HAP-1 (cell line): Measurements from ENCODE around the gene NEDD4.
"Not testable (repeated sequence)": the region's sequence is repeated elsewhere in the genome, so short reads cannot be mapped to it uniquely, and the experiment has no call there.

Experiments used
- DNase-seq, 2 experiments: peaks; one replicate each; pipeline ENCODE4 v3.0.0-alpha.2; 2016 to 2020; ENCODE audit warnings: low spot score in 2 of 2
- H3K27me3 ChIP-seq: fragments of 250-450 bp; sonication (Bioruptor Pico); 2 replicates; pipeline ENCODE4 v1.5.1; 2020; ENCODE audit warnings: low read depth, mild to moderate bottlenecking, moderate library complexity
- H3K36me3 ChIP-seq: fragments of 250-450 bp; sonication (Bioruptor Pico); replicated peaks from 2 replicates; pipeline ENCODE4 v1.5.1; 2020; ENCODE audit warnings: mild to moderate bottlenecking
- H3K4me1 ChIP-seq: fragments of 250-450 bp; sonication (Bioruptor Pico); 2 replicates; pipeline ENCODE4 v1.5.1; 2020; ENCODE audit warnings: mild to moderate bottlenecking
- H3K4me3 ChIP-seq: fragments of 250-450 bp; sonication (Bioruptor Pico); 2 replicates; pipeline ENCODE4 v1.5.1; 2020; ENCODE audit warnings: mild to moderate bottlenecking, moderate library complexity
- H3K9me3 ChIP-seq: fragments of 250-450 bp; sonication (Bioruptor Pico); 2 replicates; pipeline ENCODE4 v1.5.1; 2020; ENCODE audit warnings: mild to moderate bottlenecking, moderate library complexity
- in situ Hi-C: fragments of 300-500 bp; cut with MboI; formaldehyde crosslinking; loops from 3 replicates; pipeline ENCODE4 v1.14.3; 2020; ENCODE audit warnings: low sequenced_read_pairs, inconsistent platforms, mixed read lengths

NEDD4 gene

GRCh38 chr15:55993111-55993803 is at the start of gene NEDD4:
TSS of gene NEDD4 (minus strand) at chr15:55993612. CDS start at chr15:55993555, 57 bp downstream.
- peak; percentile 89 to 93 for DNase-seq
- Histone ChIP-seq H3K36me3 (no peaks in the 10 kb centered on the region), H3K4me3 (peak within 1 kb of the TSS; percentile 82), H3K9me3 (no peaks in the 10 kb centered on the region), H3K27me3 (no peaks in the 10 kb centered on the region), H3K4me1 (peaks cover 19% of the 10 kb centered on the region)
- in situ Hi-C loops = no loop called here

- H3K36me3 ChIP-seq = no peaks in the 10 kb centered on the region
- in situ Hi-C loops = no loop called here
- H3K9me3 ChIP-seq = no peaks in the 10 kb centered on the region
- H3K27me3 ChIP-seq = no peaks in the 10 kb centered on the region
- H3K4me3 ChIP-seq = no peak overlapping the region
- peaks cover 9% of the 10 kb centered on the region for H3K4me1 ChIP-seq
- no peak for DNase-seq
These were observed 49.1 kb upstream of the NEDD4 start for GRCh38 chr15:56042498-56042897.

GRCh38 chr15:56042031-56042430 is 48.6 kb upstream of the NEDD4 start:
- no peak for DNase-seq
- Histone ChIP-seq H3K9me3 (no peaks in the 10 kb centered on the region), H3K27me3 (no peaks in the 10 kb centered on the region), H3K36me3 (no peaks in the 10 kb centered on the region), H3K4me3 (no peak overlapping the region), H3K4me1 (peaks cover 9% of the 10 kb centered on the region)
- in situ Hi-C loops = no loop called here

GRCh38 chr15:56040081-56041035 is 46.9 kb upstream of the NEDD4 start:
- peak; percentile 6 to 50 for DNase-seq
- H3K36me3 ChIP-seq = no peaks in the 10 kb centered on the region
- peaks cover 9% of the 10 kb centered on the region for H3K4me1 ChIP-seq
- H3K27me3 ChIP-seq = no peaks in the 10 kb centered on the region
- in situ Hi-C loops = no loop called here
- no peaks in the 10 kb centered on the region for H3K9me3 ChIP-seq
- no peak overlapping the region for H3K4me3 ChIP-seq

GRCh38 chr15:56038707-56039106 is 45.3 kb upstream of the NEDD4 start:
- Histone ChIP-seq H3K9me3 (no peaks in the 10 kb centered on the region), H3K4me3 (no peak overlapping the region), H3K36me3 (no peaks in the 10 kb centered on the region), H3K4me1 (peaks cover 9% of the 10 kb centered on the region), H3K27me3 (no peaks in the 10 kb centered on the region)
- no peak for DNase-seq
- in situ Hi-C loops = no loop called here

GRCh38 chr15:56038015-56038414 is 44.6 kb upstream of the NEDD4 start:
- DNase-seq = no peak
- Histone ChIP-seq H3K36me3 (no peaks in the 10 kb centered on the region), H3K9me3 (no peaks in the 10 kb centered on the region), H3K4me3 (no peak overlapping the region), H3K27me3 (no peaks in the 10 kb centered on the region), H3K4me1 (peaks cover 9% of the 10 kb centered on the region)
- in situ Hi-C loops = no loop called here

DNA sequence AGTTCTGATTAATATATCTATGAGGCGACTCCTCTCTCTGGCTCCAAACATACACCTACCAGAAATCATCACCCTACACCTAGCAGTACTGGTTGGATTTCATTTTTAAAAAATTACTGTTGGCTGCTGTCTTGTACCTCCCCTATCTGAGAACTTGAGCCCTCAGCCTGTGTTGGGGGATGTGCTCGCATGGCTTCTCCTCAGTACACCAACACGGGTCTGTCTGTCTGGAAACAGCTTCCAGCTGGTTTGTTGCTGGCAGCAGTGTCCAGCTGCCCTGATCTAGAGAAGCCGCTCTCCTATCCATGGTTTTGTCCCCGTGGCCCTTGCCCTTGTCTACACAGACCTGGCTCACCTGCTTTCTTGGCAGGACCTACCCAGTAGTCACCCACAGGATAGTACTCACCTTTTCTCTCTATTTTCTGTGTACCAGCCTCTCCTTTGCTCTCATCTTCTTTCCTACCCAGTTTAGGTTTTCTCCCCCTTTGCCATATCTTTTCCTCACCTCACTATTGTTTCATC is 43.2 kb upstream of the NEDD4 start:
- no peaks in the 10 kb centered on the region for H3K27me3 ChIP-seq
- H3K4me3 ChIP-seq = no peak overlapping the region
- no peaks in the 10 kb centered on the region for H3K36me3 ChIP-seq
- DNase-seq = no peak
- H3K9me3 ChIP-seq = no peaks in the 10 kb centered on the region
- peaks cover 9% of the 10 kb centered on the region for H3K4me1 ChIP-seq
- in situ Hi-C loops = no loop called here

- no peak for DNase-seq
- Histone ChIP-seq H3K27me3 (no peaks in the 10 kb centered on the region), H3K36me3 (no peaks in the 10 kb centered on the region), H3K9me3 (no peaks in the 10 kb centered on the region), H3K4me3 (no peak overlapping the region), H3K4me1 (peaks cover 1% of the 10 kb centered on the region)
- in situ Hi-C loops = no loop called here
These were observed 41.8 kb upstream of the NEDD4 start for GRCh38 chr15:56035166-56035565.

- DNase-seq = no peak
- no peak overlapping the region for H3K4me3 ChIP-seq
These were observed 41.1 kb upstream of the NEDD4 start for GRCh38 chr15:56034514-56034913.

DNA sequence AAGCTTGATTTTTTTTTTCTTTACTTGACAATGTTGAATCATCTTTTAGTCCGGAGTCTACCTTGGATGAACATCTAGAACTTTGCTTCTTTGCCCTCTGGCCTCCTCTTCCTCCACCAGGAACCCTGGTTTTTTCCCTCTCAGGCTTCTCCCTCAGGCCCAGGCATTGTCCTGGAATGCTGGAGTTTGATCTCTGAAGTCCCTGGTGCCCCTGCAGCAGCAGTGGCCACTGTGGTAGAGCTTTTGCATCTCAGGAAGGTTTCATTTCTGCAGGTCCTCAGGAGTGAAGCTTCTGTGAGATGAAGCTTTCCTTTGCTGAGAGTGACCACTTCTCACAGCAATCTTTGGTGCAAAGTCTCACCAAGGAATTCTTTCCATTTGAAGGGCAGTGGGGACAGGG is 39.0 kb upstream of the NEDD4 start:
- Histone ChIP-seq H3K4me1 (no peaks in the 10 kb centered on the region; the same call in 1 of the 2 replicates), H3K4me3 (no peak overlapping the region), H3K9me3 (no peaks in the 10 kb centered on the region), H3K27me3 (no peaks in the 10 kb centered on the region), H3K36me3 (no peaks in the 10 kb centered on the region)
- in situ Hi-C loops = no loop called here
- no peak for DNase-seq

More at GRCh38 chr15:56034514-56034913, 41.1 kb upstream of the NEDD4 start:
- in situ Hi-C loops = no loop called here
- no peaks in the 10 kb centered on the region; the same call in 1 of the 2 replicates for H3K4me1 ChIP-seq
- no peaks in the 10 kb centered on the region for H3K36me3 ChIP-seq
- H3K27me3 ChIP-seq = no peaks in the 10 kb centered on the region
- no peaks in the 10 kb centered on the region for H3K9me3 ChIP-seq

GRCh38 chr15:56031836-56032235 is 38.4 kb upstream of the NEDD4 start:
- in situ Hi-C loops = no loop called here
- Histone ChIP-seq H3K4me1 (no peaks in the 10 kb centered on the region; the same call in 1 of the 2 replicates), H3K4me3 (no peak overlapping the region)

DNA sequence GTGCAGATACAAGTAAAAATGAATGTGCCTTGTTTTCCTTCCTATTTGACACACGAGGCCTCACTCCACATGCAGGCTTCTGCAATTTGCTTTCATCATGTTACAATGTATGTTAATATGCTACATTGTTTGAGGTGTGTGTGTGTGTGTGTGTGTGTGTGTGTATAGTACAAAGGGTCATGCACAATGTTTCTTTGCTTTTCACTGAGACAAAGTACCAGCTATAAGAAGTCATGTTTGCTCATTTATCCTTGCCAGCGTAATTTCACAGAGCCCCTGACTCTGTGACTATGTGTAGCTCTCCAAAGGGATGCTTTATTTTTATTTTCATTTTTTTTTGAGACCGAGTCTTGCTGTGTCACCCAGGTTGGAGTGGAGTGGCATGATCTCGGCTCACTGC is 38.0 kb upstream of the NEDD4 start:
- DNase-seq = peak in 1 of 2 experiments; percentile 21
- in situ Hi-C loops = no loop called here
- Histone ChIP-seq H3K9me3 (no peaks in the 10 kb centered on the region), H3K4me3 (no peak overlapping the region), H3K27me3 (no peaks in the 10 kb centered on the region), H3K36me3 (no peaks in the 10 kb centered on the region), H3K4me1 (no peaks in the 10 kb centered on the region; the same call in 1 of the 2 replicates)

More at GRCh38 chr15:56031836-56032235, 38.4 kb upstream of the NEDD4 start:
- Histone ChIP-seq H3K9me3 (no peaks in the 10 kb centered on the region), H3K36me3 (no peaks in the 10 kb centered on the region), H3K27me3 (no peaks in the 10 kb centered on the region)
- DNase-seq = no peak

GRCh38 chr15:56028430-56028829 is 35.0 kb upstream of the NEDD4 start:
- no peak overlapping the region for H3K4me3 ChIP-seq
- H3K36me3 ChIP-seq = no peaks in the 10 kb centered on the region
- H3K27me3 ChIP-seq = no peaks in the 10 kb centered on the region
- no peaks in the 10 kb centered on the region; the same call in 1 of the 2 replicates for H3K4me1 ChIP-seq
- no peak for DNase-seq
- no peaks in the 10 kb centered on the region for H3K9me3 ChIP-seq
- in situ Hi-C loops = no loop called here

GRCh38 chr15:56023160-56023559 is 29.7 kb upstream of the NEDD4 start:
- H3K4me1 ChIP-seq, in situ Hi-C loops, H3K9me3 ChIP-seq, DNase-seq, H3K36me3 ChIP-seq, H3K27me3 ChIP-seq, H3K4me3 ChIP-seq: not testable (repeated sequence)
